Effector CD8-positive, alpha-beta T cell (primary cell): Measurements from ENCODE around the gene NOP14.

Experiments
- DNase-seq: peaks from one replicate; lab custom pipeline; 2025; lab: John Stamatoyannopoulos, UW

NOP14 gene

GRCh38 chr4:2914256-2915126 is 48.7 kb downstream of the NOP14 start:
- DNase-seq, result no peak

GRCh38 chr4:2913168-2913567 is 50.0 kb downstream of the NOP14 start:
- DNase-seq, result no peak

GRCh38 chr4:2911868-2912267 is 51.3 kb downstream of the NOP14 start:
- DNase-seq, result no peak

GRCh38 chr4:2910409-2910808 is 52.8 kb downstream of the NOP14 start:
- no peak for DNase-seq

- no peak for DNase-seq
Measured at GRCh38 chr4:2909583-2909982, 53.6 kb downstream of the NOP14 start.

- no peak for DNase-seq
Measured at GRCh38 chr4:2908686-2909085, 54.5 kb downstream of the NOP14 start.

- no peak for DNase-seq
Measured at GRCh38 chr4:2907706-2908293, 55.4 kb downstream of the NOP14 start.

GRCh38 chr4:2907226-2907625 is 56.0 kb downstream of the NOP14 start:
- no peak for DNase-seq

GRCh38 chr4:2906218-2906617 is 57.0 kb downstream of the NOP14 start:
- DNase-seq, result no peak

GRCh38 chr4:2905544-2905943 is 57.7 kb downstream of the NOP14 start:
- DNase-seq, result no peak

- no peak for DNase-seq
Measured at GRCh38 chr4:2902126-2902525, 61.1 kb downstream of the NOP14 start.

GRCh38 chr4:2901186-2901585 is 62.0 kb downstream of the NOP14 start:
- DNase-seq, result no peak

GRCh38 chr4:2900741-2901140 is 62.5 kb downstream of the NOP14 start:
- DNase-seq, result no peak

- DNase-seq, result no peak
Measured at GRCh38 chr4:2898001-2898400, 65.2 kb downstream of the NOP14 start.

- DNase-seq, result no peak
Measured at GRCh38 chr4:2893772-2894171, 69.4 kb downstream of the NOP14 start.

- no peak for DNase-seq
Measured at GRCh38 chr4:2891294-2891693, 71.9 kb downstream of the NOP14 start.

- no peak for DNase-seq
Measured at GRCh38 chr4:2888886-2889285, 74.3 kb downstream of the NOP14 start.
